ENCODE results near the gene LEP.
"Not testable (repeated sequence)": the region's sequence is repeated elsewhere in the genome, so short reads cannot be mapped to it uniquely, and the experiment has no call there.

The LEP gene

GRCh38 chr7:128211626-128212025, 29.5 kb upstream of the LEP start:
- no peak for DNase-seq

GRCh38 chr7:128214463-128214862, 26.6 kb upstream of the LEP start:
- no peak for DNase-seq

GRCh38 chr7:128215281-128215680, 25.8 kb upstream of the LEP start:
- DNase-seq, result peak; percentile 89

- DNase-seq, result peak; percentile 80
These were observed 25.3 kb upstream of the LEP start for GRCh38 chr7:128215739-128216138.

GRCh38 chr7:128217030-128217805, 23.9 kb upstream of the LEP start:
- DNase-seq, result peak; percentile 97

- peak; percentile 13 for DNase-seq
These were observed 23.0 kb upstream of the LEP start for GRCh38 chr7:128217967-128218652.

GRCh38 chr7:128219636-128220035, 21.4 kb upstream of the LEP start:
- DNase-seq, result no peak

- peak; percentile 78 for DNase-seq
These were observed 19.1 kb upstream of the LEP start for GRCh38 chr7:128221929-128222403.

GRCh38 chr7:128226132-128226980, 14.7 kb upstream of the LEP start:
- DNase-seq, result no peak

- no peak for DNase-seq
These were observed 13.8 kb upstream of the LEP start for GRCh38 chr7:128227271-128227670.

GRCh38 chr7:128231021-128231420, 10.1 kb upstream of the LEP start:
- DNase-seq, result no peak

- no peak for DNase-seq
These were observed 9.4 kb upstream of the LEP start for GRCh38 chr7:128231677-128232076.

GRCh38 chr7:128233471-128233870, 7.6 kb upstream of the LEP start:
- no peak for DNase-seq

GRCh38 chr7:128234476-128235026, 6.5 kb upstream of the LEP start:
- no peak for DNase-seq

- DNase-seq, result no peak
These were observed 5.6 kb upstream of the LEP start for GRCh38 chr7:128235471-128235870.

GRCh38 chr7:128236924-128237586, 4.0 kb upstream of the LEP start:
- DNase-seq, result peak; percentile 99

GRCh38 chr7:128239146-128239545, 1.9 kb upstream of the LEP start:
- DNase-seq, result not testable (repeated sequence)

GRCh38 chr7:128242661-128243060, 1.6 kb downstream of the LEP start:
- DNase-seq, result no peak

GRCh38 chr7:128243273-128243672, 2.2 kb downstream of the LEP start:
- no peak for DNase-seq

- no peak for DNase-seq
These were observed 3.8 kb downstream of the LEP start for GRCh38 chr7:128244861-128245260.

GRCh38 chr7:128247108-128247507, 6.0 kb downstream of the LEP start:
- DNase-seq, result no peak

- peak; percentile 80 for DNase-seq
These were observed 6.6 kb downstream of the LEP start for GRCh38 chr7:128247640-128248194.
